ENCODE data around the gene USP44. TPM values are rescaled to one million over a fixed set of nuclear protein-coding genes. Genes with fewer than 3 reads are reported as not detected.

USP44 gene
- total and polyA plus RNA-seq, 2 of the 8 experiments (the other 6 are each of a cell fraction or from before 2014, with no cell fraction given) = 129 to 197 TPM

DNA sequence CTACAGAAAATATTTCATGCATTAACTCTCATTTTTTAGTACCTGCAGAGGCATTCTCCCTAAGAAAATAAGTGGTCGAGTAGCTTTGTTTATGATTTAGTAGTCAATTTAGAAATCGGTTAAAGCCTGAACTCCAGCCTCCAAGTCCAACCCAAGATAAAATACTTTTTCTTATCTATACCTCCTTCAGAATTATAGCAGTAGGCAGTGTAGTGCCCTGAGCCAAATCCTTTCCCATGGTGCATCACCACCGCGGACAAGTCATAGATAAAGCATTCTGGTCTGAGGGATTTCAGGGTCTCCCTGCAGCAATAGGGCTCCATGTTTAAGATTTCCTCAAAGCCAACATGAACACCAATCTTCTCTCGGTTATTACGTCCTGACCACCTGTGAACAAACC, 30.5 kb downstream of the USP44 start (continued):
- TF ChIP-seq, protein P1, sequence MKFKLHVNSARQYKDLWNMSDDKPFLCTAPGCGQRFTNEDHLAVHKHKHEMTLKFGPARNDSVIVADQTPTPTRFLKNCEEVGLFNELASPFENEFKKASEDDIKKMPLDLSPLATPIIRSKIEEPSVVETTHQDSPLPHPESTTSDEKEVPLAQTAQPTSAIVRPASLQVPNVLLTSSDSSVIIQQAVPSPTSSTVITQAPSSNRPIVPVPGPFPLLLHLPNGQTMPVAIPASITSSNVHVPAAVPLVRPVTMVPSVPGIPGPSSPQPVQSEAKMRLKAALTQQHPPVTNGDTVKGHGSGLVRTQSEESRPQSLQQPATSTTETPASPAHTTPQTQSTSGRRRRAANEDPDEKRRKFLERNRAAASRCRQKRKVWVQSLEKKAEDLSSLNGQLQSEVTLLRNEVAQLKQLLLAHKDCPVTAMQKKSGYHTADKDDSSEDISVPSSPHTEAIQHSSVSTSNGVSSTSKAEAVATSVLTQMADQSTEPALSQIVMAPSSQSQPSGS (IDR thresholded peaks at IDR 0.05; ENCODE audit: low read length) = no peak
- TF ChIP-seq NRF1 (IDR thresholded peaks at IDR 0.05; ENCODE audit: low read depth, low read length) = no peak
- no peak for TF ChIP-seq EP300 (IDR thresholded peaks at IDR 0.05; ENCODE audit: borderline replicate concordance in 1 of 2, low read depth in 2 of 2, low read length in 2 of 2)
- no peak for TF ChIP-seq SAP30 (IDR thresholded peaks at IDR 0.05; ENCODE audit: insufficient read depth, insufficient replicate concordance, low read length)
- no peak for TF ChIP-seq CHD1 (IDR thresholded peaks at IDR 0.05; ENCODE audit: low read depth, low read length)
- TF ChIP-seq KDM4A (IDR thresholded peaks at IDR 0.05; ENCODE audit: low read depth, low read length, severe bottlenecking) = no peak
- TF ChIP-seq NANOG (IDR thresholded peaks at IDR 0.05; ENCODE audit: insufficient read depth, low read depth, low read length, poor library complexity, severe bottlenecking) = no peak
